Stimulated activated CD8-positive, alpha-beta memory T cell treated with anti-CD3 and anti-CD28 coated beads, Interleukin-12 subunit alpha, Interleukin-12 subunit beta, amount 100 ng/mL, for 1 hour (primary cell): ENCODE results near the gene C2orf72.
"Not testable (repeated sequence)": the region's sequence is repeated elsewhere in the genome, so short reads cannot be mapped to it uniquely, and the experiment has no call there.

Source experiments
- DNase-seq: peaks from one replicate; pipeline ENCODE4 v3.0.0-alpha.2; 2020; ENCODE audit warnings: low read depth

The C2orf72 gene

DNA sequence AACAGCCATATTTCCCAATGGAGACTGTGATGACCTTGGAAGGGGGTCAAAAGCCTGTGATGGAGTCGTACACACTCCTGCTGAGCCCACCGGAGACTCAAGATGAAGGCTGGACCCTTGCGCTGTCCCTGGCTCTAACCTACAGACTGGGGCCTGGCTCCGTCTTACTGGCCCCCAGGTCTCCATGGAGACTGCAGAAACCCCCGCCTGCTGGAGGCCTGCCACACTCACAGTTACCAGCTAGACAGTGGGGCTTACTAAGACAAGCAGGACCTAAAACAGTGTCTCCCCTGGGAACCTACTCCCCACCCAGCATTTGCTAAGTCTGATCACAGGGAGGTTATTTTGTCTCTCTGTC lies 9.6 kb downstream of the C2orf72 start:
- no peak for DNase-seq

DNA sequence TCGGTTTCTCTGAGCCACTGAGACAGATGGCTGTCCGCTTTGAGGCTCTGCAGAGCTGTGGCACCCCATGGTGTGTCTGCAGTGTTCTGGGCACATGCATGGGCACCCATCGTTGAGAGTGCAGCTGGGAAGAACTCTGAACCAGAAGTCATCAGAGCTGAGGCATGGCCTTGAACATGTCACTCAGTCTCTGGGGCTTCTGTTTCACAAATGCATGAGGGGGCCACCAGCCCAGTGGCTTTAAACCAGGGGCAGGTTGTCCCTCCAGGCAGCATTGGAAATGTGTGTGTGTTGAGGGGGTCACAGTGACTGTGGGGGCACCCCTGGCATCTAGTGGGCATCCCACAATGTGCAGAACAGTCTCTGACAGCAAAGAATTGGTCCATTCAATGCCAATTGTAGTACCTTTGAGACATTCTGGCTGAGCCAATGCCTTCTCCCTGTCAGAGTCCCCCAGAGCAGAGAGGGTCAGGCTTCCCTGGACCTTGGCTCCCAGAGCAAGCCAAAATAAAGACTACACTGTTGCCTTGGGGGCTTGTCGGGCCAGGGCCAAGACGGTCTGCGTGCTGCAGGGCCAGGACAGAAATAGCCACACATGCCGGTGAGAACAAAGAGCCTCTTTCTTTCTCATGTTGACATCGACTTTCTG lies 10.1 kb downstream of the C2orf72 start:
- no peak for DNase-seq

DNA sequence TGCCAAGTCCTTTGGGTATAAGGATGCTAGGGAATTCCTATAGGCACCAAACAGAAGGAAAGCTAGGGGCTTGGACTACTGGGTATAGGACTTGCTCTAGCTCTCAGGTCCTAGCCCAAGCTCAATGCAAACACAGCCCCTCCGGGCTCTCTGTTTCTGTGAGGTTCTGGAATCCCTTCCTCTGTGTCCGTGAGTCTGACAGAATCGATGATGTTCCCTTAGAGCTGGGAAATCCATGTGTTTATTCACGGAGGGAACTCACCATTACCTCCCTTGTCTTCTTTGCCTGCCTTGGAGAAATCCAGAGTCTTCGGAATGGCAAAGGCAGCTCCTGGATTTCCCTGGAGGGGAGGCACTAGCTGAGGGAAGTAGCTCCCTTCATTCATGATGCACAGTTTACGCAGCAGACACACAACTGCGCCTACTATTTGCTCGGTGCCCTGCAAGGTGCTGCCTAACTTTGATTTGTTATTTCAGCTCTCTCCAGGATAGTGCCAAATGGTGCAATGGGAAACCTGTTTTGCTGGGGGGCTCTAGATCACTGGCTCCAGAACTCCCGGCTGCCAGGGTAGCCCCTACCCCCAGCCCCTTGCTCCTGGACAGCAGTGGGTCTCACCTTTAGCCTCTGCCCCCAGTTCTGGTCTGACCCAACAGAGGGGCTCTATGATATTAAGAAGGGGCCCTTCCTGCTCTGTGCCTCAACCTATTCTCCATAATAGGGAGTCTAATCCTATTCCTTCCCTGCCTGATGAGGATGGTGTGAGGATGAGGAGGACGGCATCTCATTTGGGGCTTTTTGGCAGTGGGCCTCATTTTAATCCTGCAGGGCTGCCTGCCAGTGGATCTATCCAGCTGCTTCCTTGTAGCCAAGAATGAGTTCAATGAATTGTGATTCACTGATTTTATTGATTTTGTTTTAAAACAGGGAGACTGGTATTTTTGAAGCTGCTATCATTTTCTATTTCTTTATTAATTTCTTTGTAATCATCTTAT lies 10.9 kb downstream of the C2orf72 start:
- no peak for DNase-seq

DNA sequence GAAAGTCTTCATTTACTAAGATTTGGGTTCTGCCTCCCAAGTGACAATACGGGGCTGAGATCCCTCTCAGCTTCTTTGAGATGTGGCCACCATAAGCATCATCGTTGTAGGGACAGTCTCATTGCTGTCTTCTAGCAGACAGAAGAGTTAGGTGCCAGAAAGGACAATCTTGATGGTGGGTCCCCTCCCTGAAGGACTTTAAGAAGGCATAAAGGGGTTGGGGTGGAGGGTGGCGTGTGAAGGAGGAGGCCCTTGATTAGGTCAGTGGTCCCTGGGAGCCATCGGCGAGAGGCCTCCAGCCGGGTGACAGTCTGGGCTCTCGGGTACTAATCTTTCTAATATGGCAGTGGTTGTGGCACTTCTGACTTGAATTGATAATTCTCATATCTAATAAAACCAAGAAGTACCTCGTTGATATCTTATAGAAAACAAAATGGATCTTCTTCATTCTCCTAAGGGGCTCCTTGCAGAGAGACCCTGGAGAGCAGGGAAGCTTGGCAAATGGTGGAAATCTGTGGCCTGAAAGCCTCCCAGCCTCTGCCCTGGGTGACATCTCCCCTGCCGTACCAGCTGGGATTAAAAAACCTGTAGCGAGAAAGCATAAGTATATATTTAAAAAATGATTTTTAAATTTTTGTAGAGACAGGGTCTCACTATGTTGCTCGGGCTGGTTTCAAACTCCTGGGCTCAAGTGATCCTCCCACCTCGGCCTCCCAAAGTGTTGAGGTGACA lies 12.1 kb downstream of the C2orf72 start:
- no peak for DNase-seq

DNA sequence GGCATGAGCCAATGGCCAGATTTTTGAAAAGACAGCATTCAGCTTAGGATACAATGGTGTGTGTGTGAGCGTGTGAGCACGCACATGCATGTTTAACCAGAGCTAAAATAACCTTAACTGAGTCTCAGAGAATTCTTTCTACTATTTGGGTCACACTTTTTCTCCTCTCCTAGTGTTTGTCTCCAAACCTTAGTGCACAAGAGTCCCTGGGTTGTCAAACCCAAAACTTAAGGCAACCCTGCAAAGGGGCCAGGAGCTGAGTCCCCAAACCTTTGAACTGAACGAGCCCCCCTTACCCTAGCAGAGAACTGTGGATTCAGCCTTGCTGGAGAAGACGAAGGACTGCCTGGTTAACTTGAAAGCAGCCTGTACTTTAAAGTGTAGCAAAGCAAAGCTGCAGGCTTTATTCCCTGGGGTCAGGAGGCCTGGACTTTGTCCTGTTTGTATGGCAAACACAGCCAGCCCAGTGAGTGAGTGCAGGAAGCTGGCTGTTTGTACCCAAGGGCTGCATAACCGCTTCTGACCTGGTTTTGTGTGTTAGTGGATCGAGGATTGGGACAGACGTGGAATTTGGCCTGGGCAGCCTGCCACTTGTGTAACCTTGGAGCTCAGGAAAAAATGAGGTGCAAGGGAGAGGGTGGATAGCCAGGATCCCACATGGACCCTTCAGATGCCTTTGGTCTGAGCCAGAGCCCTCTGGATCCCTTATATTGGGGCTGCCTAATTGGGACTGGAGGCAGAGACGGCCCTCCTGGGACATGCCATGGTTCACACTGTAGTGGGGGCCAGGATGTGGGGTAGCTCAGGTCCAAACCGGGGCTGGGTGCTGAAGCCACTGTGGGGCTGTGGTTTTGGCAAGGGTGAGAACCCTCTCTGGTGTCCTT lies 12.9 kb downstream of the C2orf72 start:
- DNase-seq: no peak

DNA sequence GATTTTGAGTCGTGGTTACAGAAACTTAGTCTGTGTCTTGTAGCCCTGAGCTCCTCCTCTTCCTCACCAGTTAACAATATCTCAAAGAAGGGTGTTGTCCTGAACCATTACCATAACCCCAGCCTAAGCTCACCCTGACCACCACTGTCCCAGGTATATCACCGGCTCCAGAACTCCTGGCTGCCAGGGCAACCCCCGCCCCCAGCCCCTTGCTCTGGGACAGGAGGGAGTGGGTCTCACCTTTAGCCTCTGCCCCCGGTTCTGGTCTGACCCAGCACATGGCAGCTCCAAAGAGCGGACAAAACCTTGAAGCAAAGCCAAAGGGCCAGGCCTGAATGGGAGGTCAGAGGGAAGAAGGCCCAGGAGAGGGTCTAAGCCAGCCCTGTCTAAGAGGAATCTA lies 13.8 kb downstream of the C2orf72 start:
- DNase-seq: no peak

DNA sequence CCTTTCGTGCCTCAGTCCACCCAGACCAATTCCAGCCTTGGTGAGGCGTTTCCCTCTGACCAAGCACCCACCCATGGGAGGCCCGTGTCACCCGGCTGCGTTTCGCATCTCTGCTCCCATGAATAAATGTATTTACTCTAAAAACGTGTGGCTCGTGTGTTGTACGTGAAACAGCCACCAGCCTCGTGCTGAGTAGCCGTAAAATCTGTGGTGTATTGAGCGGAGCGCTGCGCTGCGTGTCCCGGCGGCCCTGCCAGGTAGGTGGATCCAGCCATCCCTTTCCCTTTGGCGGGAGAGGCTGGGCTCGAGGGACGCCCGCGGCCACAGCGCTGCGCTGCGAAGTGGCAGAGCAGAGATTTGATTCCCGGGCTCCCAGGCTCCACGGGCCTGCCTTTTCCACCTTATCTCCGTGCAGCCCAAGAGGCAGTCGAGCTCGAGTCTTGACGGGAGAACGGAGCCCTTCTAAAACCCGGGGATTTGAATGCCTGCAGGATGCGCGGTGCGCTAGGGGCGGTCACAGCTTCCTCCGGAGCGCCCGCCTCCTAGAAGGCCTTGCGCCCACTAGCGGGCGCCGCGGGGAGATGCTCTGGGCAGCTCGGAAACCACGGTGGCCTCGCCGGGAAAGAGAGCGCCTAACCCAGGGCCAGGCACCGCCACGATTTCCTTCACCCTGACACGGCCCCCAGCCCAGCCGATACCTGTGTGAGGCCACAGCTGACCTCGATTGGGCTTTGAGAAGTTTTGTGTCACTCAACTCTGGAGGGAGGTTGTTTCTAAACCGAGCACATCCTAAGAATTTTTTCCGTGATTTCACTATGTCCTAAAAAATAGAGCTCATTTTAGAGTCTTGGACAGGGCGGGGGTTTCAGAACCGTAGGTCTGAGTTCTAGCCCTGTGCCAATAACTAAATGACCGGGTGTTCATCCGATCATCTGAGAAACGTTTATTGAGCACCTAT lies 15.4 kb downstream of the C2orf72 start:
- peak; percentile 60 for DNase-seq

DNA sequence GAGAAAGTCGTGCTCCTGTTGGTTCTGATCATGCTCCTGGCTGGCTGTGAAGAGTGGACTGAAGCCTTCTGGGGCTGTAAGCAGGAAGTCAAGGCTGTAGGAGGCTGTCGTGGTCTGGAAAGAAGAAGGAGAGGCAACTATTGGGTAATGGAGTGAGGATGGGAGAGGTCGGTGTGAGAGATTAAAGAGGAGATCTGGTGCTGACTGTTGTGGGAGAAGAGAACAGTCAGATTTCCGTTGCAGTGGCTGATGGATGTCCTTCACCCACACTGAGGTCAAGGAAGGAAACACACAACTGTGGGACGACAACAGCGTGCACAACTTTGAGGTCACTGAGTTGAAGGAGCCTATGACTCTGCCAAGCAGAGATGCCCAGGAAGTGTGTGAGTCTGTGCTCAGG lies 16.5 kb downstream of the C2orf72 start:
- no peak for DNase-seq

DNA sequence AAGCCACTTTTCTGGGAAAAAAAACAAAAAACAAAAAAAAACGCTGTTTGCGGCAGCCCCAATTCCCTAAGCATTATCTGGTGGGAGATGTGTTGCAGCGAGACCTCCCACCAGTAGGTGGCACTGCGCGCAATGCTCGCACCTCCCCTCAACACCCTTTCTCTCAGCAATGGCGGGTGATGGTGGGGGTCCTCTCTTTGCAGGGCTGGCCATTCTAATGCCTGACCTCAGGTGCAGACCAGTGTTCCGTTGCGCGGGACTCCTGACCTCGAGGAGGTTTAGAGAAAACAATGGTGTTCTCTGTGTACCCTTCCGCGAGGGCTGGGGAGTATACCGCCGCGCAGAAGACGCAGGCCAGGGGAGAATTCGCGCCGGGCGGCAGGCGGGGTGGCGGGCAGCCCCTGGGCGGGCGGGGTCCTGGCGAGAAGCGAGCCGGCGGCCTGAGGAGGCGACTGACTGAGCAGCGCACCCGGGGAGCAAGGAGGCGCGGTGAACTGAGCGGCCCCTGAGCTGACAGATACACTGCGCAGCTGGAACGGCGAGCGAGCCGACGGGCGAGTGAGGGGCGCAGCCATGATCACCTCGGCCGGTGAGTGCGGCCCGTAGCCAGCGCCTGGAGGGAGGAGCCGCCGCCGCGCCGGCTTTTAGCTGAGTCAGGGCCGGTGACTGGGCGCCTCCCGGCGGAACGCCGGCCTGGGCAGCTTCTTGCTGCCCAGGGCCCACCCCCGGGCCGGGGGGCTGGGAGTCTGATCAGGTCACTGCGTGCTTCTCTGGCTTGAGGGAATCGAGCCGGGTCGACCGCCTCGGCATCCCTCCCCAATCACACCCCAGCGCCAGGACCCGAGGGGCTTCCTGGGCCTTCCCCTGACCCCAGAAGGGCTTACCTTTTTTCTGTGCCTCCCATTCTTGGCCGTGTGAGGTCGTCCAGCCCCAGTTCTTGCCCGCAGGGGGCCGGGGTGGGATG lies 19.4 kb downstream of the C2orf72 start, which contains the start of gene PSMD1:
Gene PSMD1, plus strand, starts transcription at position 415 of the 964 bp plus-strand sequence. Its CDS starts 159 bp downstream, at position 574.
- DNase-seq: peak; percentile 85

DNA sequence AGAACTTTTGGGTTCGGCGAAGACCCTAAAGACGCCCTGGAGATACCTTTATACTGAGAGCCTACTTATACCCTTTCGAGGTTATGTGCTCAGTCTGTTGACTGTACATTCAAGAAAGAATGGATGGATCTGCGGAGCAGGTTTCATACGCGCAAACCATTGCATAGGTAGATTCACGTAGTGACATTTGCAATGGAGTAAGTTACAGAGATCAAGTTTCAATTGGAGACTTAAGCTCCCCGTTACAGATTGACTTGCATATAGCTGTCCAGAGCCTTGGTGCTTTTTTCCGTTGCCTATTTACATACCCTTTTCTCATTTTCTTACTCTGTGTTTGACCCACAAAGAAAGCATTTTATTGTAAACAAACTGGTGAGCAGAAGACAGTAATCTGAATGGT lies 20.3 kb downstream of the C2orf72 start:
- DNase-seq: no peak

DNA sequence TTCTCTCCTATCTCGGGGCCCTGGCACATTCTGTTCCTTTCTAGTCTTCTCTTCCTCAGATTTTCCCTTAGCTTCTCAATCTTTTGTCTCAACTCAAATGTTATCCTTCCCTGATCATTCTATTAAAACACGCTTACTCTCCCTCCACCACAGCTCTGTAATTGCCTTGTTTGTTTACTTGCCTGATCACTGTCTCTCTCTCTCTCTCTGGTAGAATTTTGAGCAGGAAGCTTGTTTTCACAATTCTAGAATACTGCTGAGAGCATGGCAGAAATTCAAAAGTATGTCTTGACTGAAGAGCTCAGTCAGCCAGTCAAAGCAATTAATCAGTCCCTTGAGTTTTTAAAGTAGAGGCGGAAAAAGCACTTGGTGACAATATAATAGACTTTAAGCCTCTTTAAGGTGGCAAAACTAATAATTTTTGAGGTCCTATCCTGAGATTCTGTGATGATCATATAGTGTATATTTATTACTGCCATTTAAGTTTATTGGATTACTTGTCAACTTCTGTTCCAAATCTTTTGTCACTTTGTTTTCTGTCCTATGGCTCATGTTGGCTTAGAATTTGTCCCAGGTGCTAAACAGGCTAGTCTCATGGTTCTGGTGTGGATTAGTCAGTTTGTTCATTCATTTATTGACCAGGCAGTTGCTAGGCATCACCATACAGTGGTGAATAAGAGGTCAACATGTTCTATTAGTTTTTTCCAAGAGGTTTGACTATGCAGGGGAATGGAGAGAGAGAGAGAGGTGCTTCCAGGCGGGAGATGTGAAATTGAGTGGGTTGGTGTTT lies 21.6 kb downstream of the C2orf72 start:
- no peak for DNase-seq

DNA sequence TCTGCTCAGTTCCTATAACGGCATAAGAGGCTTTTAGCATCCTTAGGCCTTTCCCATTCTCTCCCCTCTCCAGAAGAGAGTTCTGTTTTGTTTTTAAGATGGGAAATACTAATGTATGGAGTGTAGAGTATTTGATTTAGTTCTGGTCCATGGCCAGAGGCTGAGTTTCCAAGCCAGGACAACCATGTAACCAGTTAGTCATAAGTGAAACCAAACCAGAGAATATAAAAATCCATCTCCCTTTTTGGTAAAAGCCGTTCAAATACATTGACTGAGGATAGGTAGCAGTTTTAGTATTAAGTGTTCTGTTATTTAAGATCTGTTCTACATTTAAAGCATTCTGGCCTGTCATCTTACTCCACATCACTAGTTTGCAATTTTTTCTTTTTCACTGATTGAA lies 22.4 kb downstream of the C2orf72 start:
- no peak for DNase-seq

DNA sequence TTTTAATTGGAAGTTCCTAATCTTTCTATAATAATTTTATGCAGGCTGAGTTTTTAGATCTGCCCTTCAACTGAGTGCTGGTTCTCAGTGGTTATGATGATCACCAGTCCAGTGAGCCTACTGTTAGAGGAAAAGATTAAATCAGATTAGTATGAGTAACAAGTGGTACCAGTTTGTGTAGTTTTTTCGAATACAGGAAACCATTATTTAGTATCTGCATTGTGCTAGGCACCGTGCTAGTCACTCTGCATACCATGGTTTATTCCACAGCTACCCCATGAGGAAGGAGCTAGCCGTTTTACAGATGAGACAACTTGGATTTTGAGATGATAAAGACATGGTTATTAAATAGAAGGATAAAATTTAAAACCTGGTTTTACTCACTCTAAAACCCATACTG lies 25.5 kb downstream of the C2orf72 start:
- no peak for DNase-seq

DNA sequence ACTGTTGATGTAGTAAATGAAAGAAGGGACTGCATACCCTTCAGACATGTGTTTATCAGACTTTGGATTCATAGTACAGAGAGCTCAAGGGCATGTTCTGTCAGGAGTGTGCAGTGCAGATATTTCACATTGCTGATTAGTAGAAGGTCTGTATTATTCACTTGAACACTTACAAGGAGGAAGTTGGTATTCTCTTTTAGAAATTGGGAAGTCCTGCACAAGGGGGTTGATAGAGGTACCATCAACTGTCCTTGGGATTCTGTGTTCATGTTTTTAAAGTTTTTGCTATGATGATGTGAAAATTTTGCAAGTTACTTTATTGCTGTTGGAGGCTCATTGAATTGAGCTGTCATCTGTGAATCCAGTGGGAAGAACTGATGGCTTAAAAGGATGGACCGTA lies 26.0 kb downstream of the C2orf72 start:
- DNase-seq: no peak

DNA sequence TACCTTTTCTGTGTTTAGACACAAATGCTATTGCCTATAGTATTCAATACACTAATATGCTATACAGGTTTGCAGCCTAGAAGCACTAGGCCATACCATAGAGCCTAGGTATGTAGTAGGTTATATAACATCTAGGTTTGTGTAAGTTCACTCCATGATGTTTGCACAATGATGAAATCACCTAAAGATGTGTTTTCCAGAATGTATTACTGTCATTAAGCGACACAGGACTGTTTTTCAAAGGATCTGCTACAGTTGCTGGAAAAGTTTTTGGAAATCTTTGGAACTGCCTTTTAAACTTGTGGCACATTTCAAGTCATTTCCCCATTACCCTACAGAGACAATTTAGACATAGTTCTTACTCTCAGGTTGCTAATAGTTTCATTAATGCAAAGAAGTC lies 28.6 kb downstream of the C2orf72 start:
- no peak for DNase-seq

DNA sequence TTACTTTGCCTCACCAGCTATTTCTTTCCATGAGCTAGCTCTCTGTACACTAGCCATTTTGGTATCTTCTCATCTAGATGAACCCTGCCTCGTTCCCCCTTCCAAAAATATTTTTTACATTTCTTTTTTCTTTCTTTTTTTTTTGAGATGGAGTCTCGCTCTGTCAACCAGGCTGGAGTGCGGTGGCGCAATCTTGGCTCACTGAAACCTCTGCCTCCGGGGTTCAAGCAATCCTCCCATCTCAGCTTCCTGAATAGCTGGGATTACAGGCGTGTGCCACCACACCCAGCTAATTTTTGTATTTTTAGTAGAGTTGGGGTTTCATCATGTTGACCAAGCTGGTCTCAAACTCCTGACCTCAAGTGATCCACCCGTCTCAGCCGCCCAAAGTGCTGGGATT lies 30.2 kb downstream of the C2orf72 start:
- not testable (repeated sequence) for DNase-seq

DNA sequence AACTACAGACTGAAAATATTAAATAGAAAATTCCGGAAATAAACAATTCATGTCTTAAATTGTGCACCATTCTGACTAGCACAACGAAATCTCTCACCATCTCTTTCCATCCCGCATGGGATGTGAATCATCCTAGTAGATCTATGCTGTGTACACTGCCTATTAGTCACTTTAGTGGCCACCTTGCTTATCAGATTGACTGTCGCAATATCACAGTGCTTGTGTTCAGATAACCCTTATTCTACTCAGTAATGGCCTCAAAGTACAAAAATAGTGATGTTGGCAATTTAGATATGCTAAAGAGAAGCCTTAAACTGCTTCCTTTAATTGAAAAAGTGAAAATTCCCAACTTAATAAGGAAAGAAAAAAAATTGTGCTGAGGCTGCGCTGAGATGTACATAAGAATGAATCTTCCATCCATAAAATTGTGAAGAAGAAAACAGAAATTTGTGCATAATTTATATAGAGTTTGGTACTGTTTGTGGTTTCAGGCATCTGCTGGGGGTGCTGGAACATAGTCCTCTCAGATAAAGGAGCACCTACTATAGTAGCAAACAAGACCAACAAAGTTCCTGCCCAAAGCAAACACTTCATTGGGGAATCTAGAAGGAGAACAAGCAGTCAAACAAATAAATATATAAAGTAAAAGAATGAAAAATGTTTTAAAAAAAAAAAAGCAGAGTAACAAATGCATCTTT lies 31.4 kb downstream of the C2orf72 start:
- DNase-seq: no peak
